Breast epithelium (tissue), 4 donors: ENCODE measurements around the gene HMCES. TPM values are rescaled to one million over a fixed set of nuclear protein-coding genes. Genes with fewer than 3 reads are reported as not detected.

ENCODE experiments used
- DNase-seq, 2 donors: peaks; one replicate each; pipeline ENCODE4 v3.0.0-alpha.2; 2019; ENCODE audit warnings: low spot score in 2 of 2
- H3K27ac ChIP-seq, 2 donors: fragments of 200-600 bp; sonication (generic) in 1 of 2; one replicate each; pipeline ENCODE4 v1.5.1; 2016 to 2019; ENCODE audit warnings: mild to moderate bottlenecking in 1 of 2
- H3K27me3 ChIP-seq, 2 donors: fragments of 200-600 bp; sonication (generic) in 1 of 2; one replicate each; pipeline versions ENCODE4 v1.5.1 to v1.6.0; 2017 to 2019; ENCODE audit warnings: control low read depth in 1 of 2, mild to moderate bottlenecking in 1 of 2
- H3K36me3 ChIP-seq: fragments of 200-600 bp; one replicate; pipeline ENCODE4 v1.5.1; 2019
- H3K4me1 ChIP-seq, 2 donors: fragments of 200-600 bp; sonication (generic); one replicate each; pipeline ENCODE4 v1.5.1; 2016 to 2019; ENCODE audit warnings: control low read depth in 1 of 2
- H3K4me3 ChIP-seq, 3 donors: fragments of 200-600 bp; sonication (generic); 1 replicate in 2 of 3; 2 replicates in 1 of 3; pipeline ENCODE4 v1.5.1; 2016 to 2019; ENCODE audit warnings: mild to moderate bottlenecking in 3 of 3, moderate library complexity in 2 of 3
- H3K9me3 ChIP-seq, 2 donors: fragments of 200-600 bp; sonication (generic) in 1 of 2; one replicate each; pipeline ENCODE4 v1.5.1; 2016 to 2019; ENCODE audit warnings: control low read depth in 1 of 2
- CTCF ChIP-seq, 3 donors: fragments of 450-650 bp; IDR thresholded peaks; one replicate each; pipeline ENCODE4 v1.5.1; 2016 to 2017; ENCODE audit warnings: antibody characterized with exemption in 3 of 3, mild to moderate bottlenecking in 3 of 3, moderate library complexity in 3 of 3
- POLR2A ChIP-seq: fragments of 450-650 bp; IDR thresholded peaks from one replicate; pipeline ENCODE4 v1.6.1; 2016; ENCODE audit warnings: antibody characterized with exemption, mild to moderate bottlenecking, moderate library complexity
- POLR2AphosphoS5 ChIP-seq, 3 donors: sonication (generic); formaldehyde crosslinking; IDR thresholded peaks; one replicate each; pipeline ENCODE4 v1.6.1; 2017; ENCODE audit warnings: antibody characterized with exemption in 3 of 3
- intact Hi-C: fragments of 100-400 bp; cut with DNase I; formaldehyde crosslinking; loops from one replicate; pipeline ENCODE4 v1.15.1; 2023; ENCODE audit warnings: low total_unique reads
- total RNA-seq, 3 donors: library from RNA; depleted of rRNA; stranded (reverse); fragments of >200 nt; gene quantifications; one replicate each; pipeline ENCODE4 v1.1.0, GENCODE V29; 2016

Gene HMCES
- total RNA-seq, 3 donors from 2014 or later: 32.3 to 40.5 (median 32.8) TPM

- Histone ChIP-seq H3K27ac (no peak overlapping the region), H3K27me3 (no peaks in the 10 kb centered on the region), H3K4me1 (no peaks in the 10 kb centered on the region), H3K9me3 (no peaks in the 10 kb centered on the region), H3K36me3 (no peaks in the 10 kb centered on the region), H3K4me3 (no peak overlapping the region)
- DNase-seq: no peak
- no peak for TF ChIP-seq POLR2AphosphoS5 (IDR thresholded peaks at IDR 0.05)
- no peak for TF ChIP-seq CTCF (IDR thresholded peaks at IDR 0.05)
- no peak for TF ChIP-seq POLR2A
- intact Hi-C loops: no loop called here
Observed at GRCh38 chr3:129288446-129288845, 9.8 kb downstream of the HMCES start.

DNA sequence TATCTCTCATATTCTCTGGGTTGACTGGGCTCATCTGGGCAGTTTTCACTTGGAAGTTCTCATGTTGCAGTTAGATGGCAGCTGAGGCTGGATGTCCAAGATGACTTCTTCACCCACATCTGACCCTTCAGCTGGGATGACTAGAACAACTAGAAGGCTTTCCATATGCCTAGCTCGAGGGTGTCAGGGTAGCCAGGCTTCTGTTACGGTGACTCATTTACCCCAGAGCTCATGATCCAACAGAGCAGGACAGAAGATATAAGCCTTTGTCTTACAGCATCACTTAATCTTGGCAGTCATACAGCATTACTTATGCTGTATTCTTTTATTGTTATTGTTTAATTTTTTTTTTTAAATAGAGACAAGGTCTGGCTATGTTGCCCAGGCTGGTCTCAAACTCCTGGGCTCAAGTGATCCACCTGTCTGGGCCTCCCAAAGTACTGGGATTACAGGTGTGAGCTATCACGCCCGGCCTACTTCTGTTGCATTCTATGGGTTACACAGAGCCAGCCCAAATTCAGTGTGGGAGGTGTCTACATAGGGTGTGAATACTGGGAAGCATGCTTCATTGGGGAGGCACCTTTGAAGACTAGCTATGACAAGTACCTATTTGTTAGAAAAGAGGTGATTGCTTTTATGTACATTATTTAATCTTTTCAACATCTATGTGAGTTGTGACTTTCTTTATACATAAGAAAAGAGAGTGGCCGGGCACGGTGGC, 10.7 kb downstream of the HMCES start:
- no peak for TF ChIP-seq POLR2AphosphoS5 (IDR thresholded peaks at IDR 0.05)
- TF ChIP-seq POLR2A: no peak
- no peak for TF ChIP-seq CTCF (IDR thresholded peaks at IDR 0.05)
- H3K4me3 ChIP-seq: no peak overlapping the region
- H3K36me3 ChIP-seq: no peaks in the 10 kb centered on the region

DNA sequence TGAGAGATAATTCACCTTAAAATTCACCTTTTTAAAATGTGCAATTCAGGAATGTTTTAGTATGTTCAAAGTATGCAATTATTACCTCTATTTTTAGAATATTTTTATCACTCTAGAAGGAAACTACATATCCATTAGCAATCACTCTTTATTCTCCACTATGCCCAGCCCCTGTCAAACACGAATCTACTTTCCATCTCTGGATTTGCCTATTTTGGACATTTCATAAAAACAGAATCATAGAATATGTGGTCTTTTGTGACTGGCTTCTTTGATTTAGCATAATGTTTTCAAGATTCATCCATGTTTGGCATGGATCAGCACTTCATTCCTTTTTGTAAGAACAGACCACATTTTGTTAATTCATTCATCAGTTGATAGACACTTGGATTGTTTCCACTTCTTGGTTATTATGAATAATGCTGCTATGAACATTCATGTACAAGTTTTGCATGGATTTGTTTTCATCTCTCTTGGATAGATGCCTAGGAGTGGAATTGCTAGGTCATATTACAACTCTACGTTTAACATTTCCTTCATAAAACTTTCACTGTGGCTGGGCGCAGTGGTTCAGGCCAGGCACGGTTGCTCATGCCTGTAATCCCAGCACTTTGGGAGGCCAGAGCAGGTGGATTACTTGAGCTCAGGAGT, 12.7 kb downstream of the HMCES start:
- no peak for TF ChIP-seq POLR2AphosphoS5 (IDR thresholded peaks at IDR 0.05)
- TF ChIP-seq CTCF (IDR thresholded peaks at IDR 0.05): no peak
- TF ChIP-seq POLR2A: no peak
- intact Hi-C loops: no loop called here
- Histone ChIP-seq H3K36me3 (no peaks in the 10 kb centered on the region), H3K27ac (no peak overlapping the region), H3K4me3 (no peak overlapping the region), H3K27me3 (no peaks in the 10 kb centered on the region), H3K4me1 (no peaks in the 10 kb centered on the region), H3K9me3 (no peaks in the 10 kb centered on the region)
- DNase-seq: no peak

More for the DNA sequence above, 10.7 kb downstream of the HMCES start:
- intact Hi-C loops: no loop called here
- no peak for DNase-seq
- no peak overlapping the region for H3K27ac ChIP-seq
- no peaks in the 10 kb centered on the region for H3K9me3 ChIP-seq
- H3K27me3 ChIP-seq: no peaks in the 10 kb centered on the region
- H3K4me1 ChIP-seq: no peaks in the 10 kb centered on the region

- intact Hi-C loops: no loop called here
- H3K9me3 ChIP-seq: no peaks in the 10 kb centered on the region
- TF ChIP-seq POLR2A (no peak), CTCF (IDR thresholded peaks at IDR 0.05) (no peak), POLR2AphosphoS5 (IDR thresholded peaks at IDR 0.05) (no peak)
- no peak for DNase-seq
- H3K4me1 ChIP-seq: no peaks in the 10 kb centered on the region
- no peaks in the 10 kb centered on the region for H3K36me3 ChIP-seq
- no peak overlapping the region for H3K27ac ChIP-seq
- H3K27me3 ChIP-seq: no peaks in the 10 kb centered on the region
- no peak overlapping the region for H3K4me3 ChIP-seq
Observed at GRCh38 chr3:129295286-129295685, 16.6 kb downstream of the HMCES start.
